HepG2 (cell line): ENCODE data around the gene MCF2L. TPM values are rescaled to one million over a fixed set of nuclear protein-coding genes. Genes with fewer than 3 reads are reported as not detected.

Source experiments
- AHR ChIP-seq: IDR thresholded peaks from 2 replicates; pipeline ENCODE4 v1.6.1; 2018; ENCODE audit warnings: missing genetic modification reagents, missing compliant biosample characterization
- ELF1 ChIP-seq: sonication (generic); formaldehyde crosslinking; IDR thresholded peaks from 2 replicates; pipeline ENCODE4 v1.4.0; 2020; ENCODE audit warnings: missing genetic modification reagents
- KAT7 ChIP-seq: IDR thresholded peaks from 2 replicates; pipeline ENCODE4 v1.6.1; 2018; ENCODE audit warnings: borderline replicate concordance, missing compliant biosample characterization
- MAZ ChIP-seq, 2 experiments: sonication (generic) in 1 of 2; formaldehyde crosslinking in 1 of 2; IDR thresholded peaks; 2 replicates each; pipeline versions ENCODE4 v1.5.0 to v1.6.1; 2012 to 2020; ENCODE audit warnings: low read depth in 2 of 2, mild to moderate bottlenecking in 2 of 2, borderline replicate concordance in 1 of 2, improper control_type of control experiment in 1 of 2, low read length in 1 of 2, missing genetic modification reagents in 1 of 2, moderate library complexity in 1 of 2
- PITX1 ChIP-seq: sonication (generic); formaldehyde crosslinking; IDR thresholded peaks from 2 replicates; pipeline ENCODE4 v1.5.1; 2020; ENCODE audit warnings: mild to moderate bottlenecking, missing genetic modification reagents
- SOX5 ChIP-seq: IDR thresholded peaks from 2 replicates; pipeline ENCODE4 v1.6.1; 2016; ENCODE audit warnings: borderline replicate concordance
- SSRP1 ChIP-seq: IDR thresholded peaks from 2 replicates; pipeline ENCODE4 v1.6.1; 2016; ENCODE audit warnings: control low read depth
- TBL1XR1 ChIP-seq: fragments of 150-350 bp; IDR thresholded peaks from 2 replicates; pipeline ENCODE4 v1.6.1; 2014; ENCODE audit warnings: borderline replicate concordance, low read length; ENCODE audit not compliant: partially characterized antibody
- TEAD3 ChIP-seq: optimal IDR thresholded peaks from 2 replicates; pipeline ENCODE3; 2016; ENCODE audit warnings: borderline replicate concordance
- THAP11 ChIP-seq: IDR thresholded peaks from 2 replicates; pipeline ENCODE4 v1.6.1; 2016; ENCODE audit warnings: missing biosample characterization, missing genetic modification reagents
- U2AF1 ChIP-seq: fragments of 200-400 bp; formaldehyde crosslinking; optimal IDR thresholded peaks from 2 replicates; pipeline ENCODE3; 2017; ENCODE audit warnings: mild to moderate bottlenecking, low read depth, low read length
- XBP1 ChIP-seq: sonication (generic); formaldehyde crosslinking; IDR thresholded peaks from 2 replicates; pipeline ENCODE4 v1.5.0; 2020; ENCODE audit warnings: missing genetic modification reagents
- ZFP90 ChIP-seq: sonication (generic); formaldehyde crosslinking; IDR thresholded peaks from 2 replicates; pipeline ENCODE4 v1.8.0; 2022; ENCODE audit warnings: missing genetic modification reagents, mild to moderate bottlenecking, inconsistent platforms, borderline replicate concordance
- ZNF263 ChIP-seq: sonication (generic); formaldehyde crosslinking; IDR thresholded peaks from 2 replicates; pipeline ENCODE4 v1.4.0; 2020; ENCODE audit warnings: missing genetic modification reagents
- ZNF367 ChIP-seq: sonication (generic); formaldehyde crosslinking; IDR thresholded peaks from 2 replicates; pipeline ENCODE4 v1.4.0; 2020; ENCODE audit warnings: missing genetic modification reagents, borderline replicate concordance
- ZNF605 ChIP-seq: sonication (generic); formaldehyde crosslinking; IDR thresholded peaks from 2 replicates; pipeline ENCODE4 v1.8.0; 2022; ENCODE audit warnings: mild to moderate bottlenecking, missing genetic modification reagents
- ZNF619 ChIP-seq: sonication (generic); formaldehyde crosslinking; IDR thresholded peaks from 2 replicates; pipeline ENCODE4 v1.4.0; 2020; ENCODE audit warnings: mild to moderate bottlenecking, missing genetic modification reagents
- ZNF724P ChIP-seq: sonication (generic); formaldehyde crosslinking; IDR thresholded peaks from 2 replicates; pipeline ENCODE4 v1.8.0; 2022; ENCODE audit warnings: missing genetic modification reagents, borderline replicate concordance
- ZNF879 ChIP-seq: sonication (generic); formaldehyde crosslinking; IDR thresholded peaks from 2 replicates; pipeline ENCODE4 v1.8.1; 2023; ENCODE audit warnings: missing genetic modification reagents
- ZSCAN22 ChIP-seq: sonication (generic); formaldehyde crosslinking; IDR thresholded peaks from 2 replicates; pipeline ENCODE4 v1.4.0; 2020; ENCODE audit warnings: mild to moderate bottlenecking, missing genetic modification reagents
- polyA plus RNA-seq, 8 experiments: library from polyadenylated mRNA; depleted of rRNA in 3 of 8; stranded (reverse) in 7 of 8; unstranded in 1 of 8; fragments of >200 nt; fragmentation: Illumina TruSeq in 4 of 8; extraction: Trizol in 4 of 8; gene quantifications; 2 replicates each; pipeline versions ENCODE4 v1.2.1 to v1.2.3, GENCODE V29; 2011 to 2016; ENCODE audit warnings: low read depth in 4 of 8, missing spikeins in 1 of 8, mixed read lengths in 1 of 8; ENCODE audit not compliant: insufficient read depth in 1 of 8
- total RNA-seq, 5 experiments: library from RNA; depleted of rRNA; stranded (reverse); fragments of >200 nt; fragmentation: Illumina TruSeq; extraction: Trizol; gene quantifications; 2 replicates each; pipeline ENCODE4 v1.2.3, GENCODE V29; 2016; ENCODE audit warnings: low read depth in 1 of 5
- TF ChIP-seq, protein P1 (sequence below): sonication (generic); formaldehyde crosslinking; IDR thresholded peaks from 2 replicates; pipeline ENCODE4 v1.8.1; 2023; ENCODE audit warnings: missing genetic modification reagents, mild to moderate bottlenecking, borderline replicate concordance
- TF ChIP-seq, protein P2 (sequence below): sonication (generic); formaldehyde crosslinking; IDR thresholded peaks from 2 replicates; pipeline ENCODE4 v1.8.0; 2023; ENCODE audit warnings: mild to moderate bottlenecking, missing genetic modification reagents
- TF ChIP-seq, protein P3 (sequence below): sonication (generic); formaldehyde crosslinking; IDR thresholded peaks from 2 replicates; pipeline ENCODE4 v1.4.0; 2020; ENCODE audit warnings: missing genetic modification reagents, mild to moderate bottlenecking, borderline replicate concordance
- TF ChIP-seq, protein P4 (sequence below): sonication (generic); formaldehyde crosslinking; IDR thresholded peaks from 2 replicates; pipeline ENCODE4 v1.5.1; 2020; ENCODE audit warnings: missing genetic modification reagents, mild to moderate bottlenecking, borderline replicate concordance

Gene MCF2L
- total and polyA plus RNA-seq, 2 of the 13 experiments (the other 11 are each of a cell fraction or from before 2014, with no cell fraction given): 19.4 to 28.4 TPM

DNA sequence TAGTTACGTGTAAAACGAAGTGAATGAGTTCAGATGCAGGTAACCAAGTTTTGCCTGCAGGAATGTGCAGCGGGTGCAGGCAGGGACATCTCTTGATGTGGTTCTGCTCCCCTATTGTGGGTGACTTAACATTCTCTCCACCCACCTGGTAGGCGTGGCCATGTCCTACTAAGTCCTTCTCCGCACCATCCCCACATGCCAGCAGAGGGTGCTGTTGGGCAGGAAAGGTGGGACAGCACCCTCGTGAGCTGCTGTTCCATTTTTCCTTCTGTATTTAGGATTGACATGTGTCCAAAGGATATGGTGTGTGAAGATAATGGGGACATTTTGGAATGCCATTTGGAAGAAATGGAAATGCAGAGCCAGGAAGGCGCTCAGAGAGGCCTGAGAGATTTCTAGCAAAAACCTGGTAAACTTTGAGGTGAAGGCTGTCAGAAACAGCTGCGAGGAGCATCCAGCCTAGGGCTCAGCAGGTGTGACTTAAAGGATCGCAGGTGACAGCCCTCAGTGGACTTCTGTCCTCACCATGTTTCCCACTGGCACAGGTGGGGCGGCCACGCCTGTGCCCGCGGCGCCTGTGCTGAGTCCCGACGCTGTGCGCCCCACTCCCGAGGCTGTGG, 26.2 kb upstream of the MCF2L start (continued):
- TF ChIP-seq, protein P1, sequence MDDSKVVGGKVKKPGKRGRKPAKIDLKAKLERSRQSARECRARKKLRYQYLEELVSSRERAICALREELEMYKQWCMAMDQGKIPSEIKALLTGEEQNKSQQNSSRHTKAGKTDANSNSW (CRISPR knock-in tag): no peak
- 0 out of 2 replicates have a peak, but pooled peaks have one; percentile 37 for TF ChIP-seq ZNF605 (CRISPR knock-in tag)
- TF ChIP-seq XBP1 (CRISPR knock-in tag): no peak
- no peak for TF ChIP-seq SSRP1
- TF ChIP-seq, protein P2, sequence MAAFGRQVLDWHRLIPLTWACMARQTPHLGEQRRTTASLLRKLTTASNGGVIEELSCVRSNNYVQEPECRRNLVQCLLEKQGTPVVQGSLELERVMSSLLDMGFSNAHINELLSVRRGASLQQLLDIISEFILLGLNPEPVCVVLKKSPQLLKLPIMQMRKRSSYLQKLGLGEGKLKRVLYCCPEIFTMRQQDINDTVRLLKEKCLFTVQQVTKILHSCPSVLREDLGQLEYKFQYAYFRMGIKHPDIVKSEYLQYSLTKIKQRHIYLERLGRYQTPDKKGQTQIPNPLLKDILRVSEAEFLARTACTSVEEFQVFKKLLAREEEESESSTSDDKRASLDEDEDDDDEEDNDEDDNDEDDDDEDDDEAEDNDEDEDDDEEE: peak; percentile 22; the same call in 1 of the 2 replicates
- peak; percentile 56; the same call in 1 of the 2 replicates for TF ChIP-seq SOX5 (CRISPR knock-in tag)
- TF ChIP-seq AHR (CRISPR knock-in tag): no peak
- no peak for TF ChIP-seq MAZ (IDR thresholded peaks at IDR 0.05; ENCODE audit: borderline replicate concordance, low read depth, low read length)
- TF ChIP-seq MAZ (CRISPR knock-in tag; IDR thresholded peaks at IDR 0.05; ENCODE audit: low read depth): peak; percentile 43; the same call in 1 of the 2 replicates
- TF ChIP-seq ZNF367 (CRISPR knock-in tag): no peak
- TF ChIP-seq, protein P3, sequence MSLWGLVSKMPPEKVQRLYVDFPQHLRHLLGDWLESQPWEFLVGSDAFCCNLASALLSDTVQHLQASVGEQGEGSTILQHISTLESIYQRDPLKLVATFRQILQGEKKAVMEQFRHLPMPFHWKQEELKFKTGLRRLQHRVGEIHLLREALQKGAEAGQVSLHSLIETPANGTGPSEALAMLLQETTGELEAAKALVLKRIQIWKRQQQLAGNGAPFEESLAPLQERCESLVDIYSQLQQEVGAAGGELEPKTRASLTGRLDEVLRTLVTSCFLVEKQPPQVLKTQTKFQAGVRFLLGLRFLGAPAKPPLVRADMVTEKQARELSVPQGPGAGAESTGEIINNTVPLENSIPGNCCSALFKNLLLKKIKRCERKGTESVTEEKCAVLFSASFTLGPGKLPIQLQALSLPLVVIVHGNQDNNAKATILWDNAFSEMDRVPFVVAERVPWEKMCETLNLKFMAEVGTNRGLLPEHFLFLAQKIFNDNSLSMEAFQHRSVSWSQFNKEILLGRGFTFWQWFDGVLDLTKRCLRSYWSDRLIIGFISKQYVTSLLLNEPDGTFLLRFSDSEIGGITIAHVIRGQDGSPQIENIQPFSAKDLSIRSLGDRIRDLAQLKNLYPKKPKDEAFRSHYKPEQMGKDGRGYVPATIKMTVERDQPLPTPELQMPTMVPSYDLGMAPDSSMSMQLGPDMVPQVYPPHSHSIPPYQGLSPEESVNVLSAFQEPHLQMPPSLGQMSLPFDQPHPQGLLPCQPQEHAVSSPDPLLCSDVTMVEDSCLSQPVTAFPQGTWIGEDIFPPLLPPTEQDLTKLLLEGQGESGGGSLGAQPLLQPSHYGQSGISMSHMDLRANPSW (CRISPR knock-in tag): no peak
- no peak for TF ChIP-seq ZNF724P (CRISPR knock-in tag)
- TF ChIP-seq ZFP90 (CRISPR knock-in tag): no peak
- 0 out of 2 replicates have a peak, but pooled peaks have one; percentile 6 for TF ChIP-seq ZNF263
- TF ChIP-seq TEAD3 (CRISPR knock-in tag): peak; percentile 84
- peak; percentile 54; the same call in 1 of the 2 replicates for TF ChIP-seq THAP11
- TF ChIP-seq U2AF1: no peak
- TF ChIP-seq, protein P4, sequence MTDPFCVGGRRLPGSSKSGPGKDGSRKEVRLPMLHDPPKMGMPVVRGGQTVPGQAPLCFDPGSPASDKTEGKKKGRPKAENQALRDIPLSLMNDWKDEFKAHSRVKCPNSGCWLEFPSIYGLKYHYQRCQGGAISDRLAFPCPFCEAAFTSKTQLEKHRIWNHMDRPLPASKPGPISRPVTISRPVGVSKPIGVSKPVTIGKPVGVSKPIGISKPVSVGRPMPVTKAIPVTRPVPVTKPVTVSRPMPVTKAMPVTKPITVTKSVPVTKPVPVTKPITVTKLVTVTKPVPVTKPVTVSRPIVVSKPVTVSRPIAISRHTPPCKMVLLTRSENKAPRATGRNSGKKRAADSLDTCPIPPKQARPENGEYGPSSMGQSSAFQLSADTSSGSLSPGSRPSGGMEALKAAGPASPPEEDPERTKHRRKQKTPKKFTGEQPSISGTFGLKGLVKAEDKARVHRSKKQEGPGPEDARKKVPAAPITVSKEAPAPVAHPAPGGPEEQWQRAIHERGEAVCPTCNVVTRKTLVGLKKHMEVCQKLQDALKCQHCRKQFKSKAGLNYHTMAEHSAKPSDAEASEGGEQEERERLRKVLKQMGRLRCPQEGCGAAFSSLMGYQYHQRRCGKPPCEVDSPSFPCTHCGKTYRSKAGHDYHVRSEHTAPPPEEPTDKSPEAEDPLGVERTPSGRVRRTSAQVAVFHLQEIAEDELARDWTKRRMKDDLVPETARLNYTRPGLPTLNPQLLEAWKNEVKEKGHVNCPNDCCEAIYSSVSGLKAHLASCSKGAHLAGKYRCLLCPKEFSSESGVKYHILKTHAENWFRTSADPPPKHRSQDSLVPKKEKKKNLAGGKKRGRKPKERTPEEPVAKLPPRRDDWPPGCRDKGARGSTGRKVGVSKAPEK (CRISPR knock-in tag): no peak
- no peak for TF ChIP-seq ZSCAN22
- TF ChIP-seq ZNF619: no peak
- TF ChIP-seq KAT7 (CRISPR knock-in tag): no peak
- no peak for TF ChIP-seq TBL1XR1
- TF ChIP-seq PITX1 (CRISPR knock-in tag): no peak
- 0 out of 2 replicates have a peak, but pooled peaks have one; percentile 31 for TF ChIP-seq ELF1 (CRISPR knock-in tag)
- TF ChIP-seq ZNF879 (CRISPR knock-in tag): no peak
